Liver (tissue), 9 donors: ENCODE data around the gene SUPT4H1. TPM values are rescaled to one million over a fixed set of nuclear protein-coding genes. Genes with fewer than 3 reads are reported as not detected.

Source experiments
- DNase-seq: peaks from one replicate; pipeline ENCODE4 v3.0.0-alpha.2; 2017; ENCODE audit warnings: low spot score
- H3K27ac ChIP-seq, 2 donors: one replicate each; pipeline ENCODE4 v1.7.0; 2013; ENCODE audit warnings: inconsistent platforms in 2 of 2, low read length in 2 of 2, control low read depth in 1 of 2, low read depth in 1 of 2, mild to moderate bottlenecking in 1 of 2
- H3K27me3 ChIP-seq, 4 donors: one replicate each; pipeline versions ENCODE4 v1.6.1 to v1.7.0; 2013; ENCODE audit warnings: low read length in 3 of 4, inconsistent platforms in 1 of 4, mild to moderate bottlenecking in 1 of 4, moderate library complexity in 1 of 4; ENCODE audit not compliant: control insufficient read depth in 4 of 4, insufficient read depth in 4 of 4
- H3K36me3 ChIP-seq, 4 donors: one replicate each; pipeline versions ENCODE4 v1.6.1 to v1.7.0; 2013; ENCODE audit warnings: low read length in 3 of 4, mild to moderate bottlenecking in 3 of 4, low read depth in 1 of 4, moderate library complexity in 1 of 4; ENCODE audit not compliant: control insufficient read depth in 4 of 4, insufficient read depth in 3 of 4
- H3K4me1 ChIP-seq, 4 donors: one replicate each; pipeline versions ENCODE4 v1.6.1 to v1.7.0; 2013; ENCODE audit warnings: low read length in 3 of 4, mild to moderate bottlenecking in 3 of 4, moderate library complexity in 1 of 4; ENCODE audit not compliant: control insufficient read depth in 4 of 4, insufficient read depth in 4 of 4
- H3K4me3 ChIP-seq, 3 donors: one replicate each; pipeline versions ENCODE4 v1.6.1 to v1.7.0; 2013; ENCODE audit warnings: low read length in 3 of 3, control low read depth in 1 of 3, low read depth in 1 of 3, mild to moderate bottlenecking in 1 of 3
- H3K9ac ChIP-seq, 2 donors: one replicate each; pipeline ENCODE4 v1.7.0; 2013; ENCODE audit warnings: low read length in 2 of 2, mild to moderate bottlenecking in 2 of 2, moderate library complexity in 2 of 2, control low read depth in 1 of 2, low read depth in 1 of 2
- H3K9me3 ChIP-seq, 4 donors: one replicate each; pipeline versions ENCODE4 v1.6.1 to v1.7.0; 2013; ENCODE audit warnings: low read length in 3 of 4; ENCODE audit not compliant: control insufficient read depth in 4 of 4
- ATF3 ChIP-seq: IDR thresholded peaks from 2 replicates; pipeline ENCODE4 v1.6.1; 2016; ENCODE audit warnings: antibody characterized with exemption
- CTCF ChIP-seq: fragments of 150-350 bp; IDR thresholded peaks from 2 replicates; pipeline ENCODE4 v1.5.1; 2017; ENCODE audit warnings: improper control_type of control experiment, low read depth, low read length; ENCODE audit not compliant: missing input control
- EGR1 ChIP-seq, 2 donors: IDR thresholded peaks; 2 replicates each; pipeline ENCODE4 v1.6.1; 2016 to 2018; ENCODE audit warnings: antibody characterized with exemption in 2 of 2, low read depth in 2 of 2
- FOXA1 ChIP-seq: IDR thresholded peaks from 2 replicates; pipeline ENCODE4 v1.6.1; 2016; ENCODE audit warnings: antibody characterized with exemption
- FOXA2 ChIP-seq: IDR thresholded peaks from 2 replicates; pipeline ENCODE4 v1.6.1; 2016; ENCODE audit warnings: antibody characterized with exemption
- GABPA ChIP-seq, 2 donors: IDR thresholded peaks in 1 of 2; conservative IDR thresholded peaks in 1 of 2; 2 replicates each; pipeline ENCODE4 v1.6.1; 2016; ENCODE audit warnings: antibody characterized with exemption in 2 of 2, mild to moderate bottlenecking in 1 of 2, moderate library complexity in 1 of 2
- HNF4A ChIP-seq, 2 donors: conservative IDR thresholded peaks; 2 replicates each; pipeline ENCODE4 v1.6.1; 2016; ENCODE audit warnings: antibody characterized with exemption in 2 of 2, mild to moderate bottlenecking in 2 of 2
- HNF4G ChIP-seq: IDR thresholded peaks from 2 replicates; pipeline ENCODE4 v1.6.1; 2016; ENCODE audit warnings: antibody characterized with exemption
- JUND ChIP-seq, 2 donors: IDR thresholded peaks; 2 replicates each; pipeline ENCODE4 v1.6.1; 2016; ENCODE audit warnings: antibody characterized with exemption in 2 of 2
- MAX ChIP-seq: IDR thresholded peaks from 2 replicates; pipeline ENCODE4 v1.6.1; 2016; ENCODE audit warnings: antibody characterized with exemption
- NR2F2 ChIP-seq: IDR thresholded peaks from 2 replicates; pipeline ENCODE4 v1.6.1; 2016; ENCODE audit warnings: antibody characterized with exemption
- RAD21 ChIP-seq, 2 donors: IDR thresholded peaks; 2 replicates each; pipeline ENCODE4 v1.6.1; 2016; ENCODE audit warnings: antibody characterized with exemption in 2 of 2, mild to moderate bottlenecking in 2 of 2
- REST ChIP-seq: IDR thresholded peaks from 2 replicates; pipeline ENCODE4 v1.6.1; 2016; ENCODE audit warnings: antibody characterized with exemption, mild to moderate bottlenecking
- RXRA ChIP-seq, 2 donors: IDR thresholded peaks; 2 replicates each; pipeline ENCODE4 v1.6.1; 2017 to 2018; ENCODE audit warnings: antibody characterized with exemption in 2 of 2, mild to moderate bottlenecking in 1 of 2
- SP1 ChIP-seq: IDR thresholded peaks from 2 replicates; pipeline ENCODE4 v1.6.1; 2018; ENCODE audit warnings: antibody characterized with exemption, mild to moderate bottlenecking
- TAF1 ChIP-seq: conservative IDR thresholded peaks from 2 replicates; pipeline ENCODE4 v1.6.1; 2016; ENCODE audit warnings: antibody characterized with exemption, mild to moderate bottlenecking
- YY1 ChIP-seq: IDR thresholded peaks from 2 replicates; pipeline ENCODE4 v1.6.1; 2016; ENCODE audit warnings: antibody characterized with exemption, mild to moderate bottlenecking
- ZBTB33 ChIP-seq: IDR thresholded peaks from 2 replicates; pipeline ENCODE4 v1.6.1; 2016; ENCODE audit warnings: antibody characterized with exemption
- WGBS: extraction: QIAGEN DNeasy Blood & Tissue Kit; methylation state at CpG from one replicate; pipeline ENCODE4 v1.1.7; 2013; 5-methylcytosine and 5-hydroxymethylcytosine counted together
- polyA plus RNA-seq, 2 donors: library from polyadenylated mRNA; stranded (reverse) in 1 of 2; unstranded in 1 of 2; fragments of 200-250 nt in 1 of 2; fragments of >200 nt in 1 of 2; fragmentation: Nextera tagmentation in 1 of 2; extraction: Ambion mirVana in 1 of 2; gene quantifications; one replicate each; pipeline versions ENCODE4 v1.2.1 to v1.2.3, GENCODE V29; 2013 to 2015
- total RNA-seq, 2 donors: library from RNA; depleted of rRNA; stranded (reverse); fragments of >200 nt; gene quantifications; one replicate each; pipeline ENCODE4 v1.2.3, GENCODE V29; 2014
- donor health status: healthy.
- donor health status: healthy.
- donor health status: healthy.
- donor health status: healthy.
- donor health status: healthy.

SUPT4H1 gene
- total and polyA plus RNA-seq, 4 donors = 23.3 to 59.1 (median 40.4) TPM

- TF ChIP-seq ATF3 (no peak), MAX (no peak), YY1 (no peak)
These were observed 30.3 kb upstream of the SUPT4H1 start (continued) for GRCh38 chr17:58382108-58382871.

- peak overlapping the region; percentile 12 to 79 for H3K27ac ChIP-seq
- H3K4me1 ChIP-seq = peaks cover 22 to 74% (median 66%) of the 10 kb centered on the region in 4 donors
- no peak overlapping the region for H3K4me3 ChIP-seq
- H3K9me3 ChIP-seq = no peaks in the 10 kb centered on the region
- H3K9ac ChIP-seq = peak overlapping the region in 1 of 2 donors; percentile 9
- peak; percentile 65 for DNase-seq
- peak; percentile 81 to 86 for TF ChIP-seq RXRA (IDR thresholded peaks at IDR 0.05)
- peak; percentile 74 for TF ChIP-seq FOXA1
- peak; percentile 71 for TF ChIP-seq FOXA2
- TF ChIP-seq EGR1 (IDR thresholded peaks at IDR 0.05; ENCODE audit: low read depth in 2 of 2) = no peak
- peak in 1 of 2 donors; percentile 78 for TF ChIP-seq JUND (IDR thresholded peaks at IDR 0.05)
- TF ChIP-seq REST = peak; percentile 83
- TF ChIP-seq GABPA (IDR thresholded peaks at IDR 0.05 in 1 of 2, conservative IDR thresholded peaks at IDR 0.05 in 1 of 2) = peak in 1 of 2 donors; percentile 75
- no peak for TF ChIP-seq NR2F2
- no peak for TF ChIP-seq ATF3
- no peak for TF ChIP-seq CTCF
- peak; percentile 84 for TF ChIP-seq TAF1
- TF ChIP-seq YY1 = peak; percentile 70
- TF ChIP-seq ZBTB33 = peak; percentile 54
- peak; percentile 62 for TF ChIP-seq HNF4G
- TF ChIP-seq HNF4A (conservative IDR thresholded peaks at IDR 0.05) = peak; percentile 79 to 92
- TF ChIP-seq SP1 = peak; percentile 81
- TF ChIP-seq RAD21 (IDR thresholded peaks at IDR 0.05) = peak; percentile 61 to 70
- peak; percentile 86 for TF ChIP-seq MAX
- WGBS = 29% methylated on average over 3 of the region's 3 CpGs
- no peaks in the 10 kb centered on the region for H3K36me3 ChIP-seq
- no peaks in the 10 kb centered on the region for H3K27me3 ChIP-seq
These were observed 29.4 kb upstream of the SUPT4H1 start for GRCh38 chr17:58381124-58382035.
